GM12872 (cell line): Measurements from ENCODE around the gene PPARA.

Source experiments
- TF ChIP-seq, protein P1 (sequence below): IDR thresholded peaks from 3 replicates; pipeline ENCODE4 v1.5.1; 2011; ENCODE audit warnings: low read depth, mild to moderate bottlenecking, low read length, moderate library complexity; ENCODE audit not compliant: insufficient read depth

Gene PPARA

DNA sequence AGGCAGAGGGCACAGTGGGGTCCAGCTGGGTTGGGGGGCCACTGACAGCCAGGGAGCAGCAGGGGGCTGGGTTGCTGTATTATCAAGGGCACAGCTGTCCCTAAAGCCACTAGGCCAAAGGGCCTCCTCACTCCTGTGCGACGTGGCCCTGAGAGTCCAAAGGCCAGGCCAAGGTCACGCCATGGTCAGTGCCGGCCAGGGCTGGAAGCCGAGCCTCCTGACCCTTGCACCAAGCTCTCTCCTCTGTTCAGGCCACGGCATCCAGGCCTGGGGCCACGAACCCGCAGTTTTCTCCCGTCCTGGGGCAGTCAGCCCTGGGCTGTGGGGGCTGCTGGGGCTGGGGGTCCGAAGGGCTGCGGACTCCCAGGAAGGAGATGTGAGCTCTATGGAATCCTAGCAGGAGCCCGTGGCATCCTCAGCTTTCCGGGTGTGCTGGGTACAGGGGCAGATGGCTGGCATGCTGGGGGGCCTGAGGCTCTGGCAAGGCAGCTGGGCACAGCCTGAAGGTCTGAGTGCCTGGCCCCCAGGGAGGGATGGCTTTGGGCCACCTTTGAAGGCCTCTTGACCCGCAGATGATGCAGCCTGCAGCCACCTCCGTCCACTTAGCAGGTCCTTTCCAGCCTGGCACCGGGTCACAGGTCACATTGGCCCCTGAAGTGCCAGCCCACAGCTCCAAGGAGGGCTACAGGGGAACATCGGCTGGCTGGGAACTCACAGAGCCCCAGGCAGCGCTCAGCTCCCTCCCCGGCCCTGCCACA lies 17.3 kb upstream of the PPARA start:
- TF ChIP-seq, protein P1, sequence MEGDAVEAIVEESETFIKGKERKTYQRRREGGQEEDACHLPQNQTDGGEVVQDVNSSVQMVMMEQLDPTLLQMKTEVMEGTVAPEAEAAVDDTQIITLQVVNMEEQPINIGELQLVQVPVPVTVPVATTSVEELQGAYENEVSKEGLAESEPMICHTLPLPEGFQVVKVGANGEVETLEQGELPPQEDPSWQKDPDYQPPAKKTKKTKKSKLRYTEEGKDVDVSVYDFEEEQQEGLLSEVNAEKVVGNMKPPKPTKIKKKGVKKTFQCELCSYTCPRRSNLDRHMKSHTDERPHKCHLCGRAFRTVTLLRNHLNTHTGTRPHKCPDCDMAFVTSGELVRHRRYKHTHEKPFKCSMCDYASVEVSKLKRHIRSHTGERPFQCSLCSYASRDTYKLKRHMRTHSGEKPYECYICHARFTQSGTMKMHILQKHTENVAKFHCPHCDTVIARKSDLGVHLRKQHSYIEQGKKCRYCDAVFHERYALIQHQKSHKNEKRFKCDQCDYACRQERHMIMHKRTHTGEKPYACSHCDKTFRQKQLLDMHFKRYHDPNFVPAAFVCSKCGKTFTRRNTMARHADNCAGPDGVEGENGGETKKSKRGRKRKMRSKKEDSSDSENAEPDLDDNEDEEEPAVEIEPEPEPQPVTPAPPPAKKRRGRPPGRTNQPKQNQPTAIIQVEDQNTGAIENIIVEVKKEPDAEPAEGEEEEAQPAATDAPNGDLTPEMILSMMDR: no peak

DNA sequence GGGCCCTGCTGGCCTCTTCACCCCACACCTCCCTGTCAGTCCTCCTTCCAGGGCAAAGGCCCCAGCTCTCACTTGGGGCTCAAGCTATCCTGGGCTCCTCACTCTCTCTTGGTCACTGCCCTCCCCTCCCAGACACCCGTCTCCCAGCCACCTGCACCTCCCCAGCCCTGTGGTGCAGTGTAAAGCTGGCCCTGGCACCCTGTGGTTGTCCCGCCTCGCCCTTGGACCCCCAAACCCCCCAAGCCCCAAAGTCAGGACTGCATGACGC lies 16.8 kb upstream of the PPARA start:
- TF ChIP-seq, protein P1: no peak

DNA sequence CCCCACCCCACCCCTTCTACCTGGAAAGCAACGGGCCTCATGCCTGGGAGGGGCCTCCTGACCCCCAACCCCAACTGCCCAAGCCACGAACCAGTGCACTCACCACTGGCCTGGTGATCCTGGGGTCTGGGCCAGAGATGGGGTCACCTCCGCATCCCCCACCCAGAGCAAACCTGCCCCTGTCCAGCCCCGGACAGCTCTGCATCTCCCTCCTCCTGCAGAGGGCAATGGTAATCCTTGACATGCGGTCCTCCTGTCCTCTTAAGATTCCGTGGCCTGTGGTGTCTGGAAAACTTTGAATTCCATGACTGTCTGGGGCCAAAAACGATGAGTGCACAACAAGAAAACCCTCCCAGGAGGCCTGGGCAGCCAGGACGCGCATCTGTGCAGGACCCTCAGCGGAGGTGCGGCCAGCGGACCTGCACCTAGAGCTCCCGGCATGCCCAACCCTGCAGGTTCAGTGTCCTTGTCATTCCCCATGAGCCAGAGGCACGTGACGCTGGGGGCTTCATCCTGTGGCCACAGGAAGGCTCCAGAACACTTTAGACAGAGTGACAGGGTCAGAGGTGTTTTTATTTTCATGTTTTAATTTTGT lies 16.1 kb upstream of the PPARA start:
- TF ChIP-seq, protein P1: no peak

DNA sequence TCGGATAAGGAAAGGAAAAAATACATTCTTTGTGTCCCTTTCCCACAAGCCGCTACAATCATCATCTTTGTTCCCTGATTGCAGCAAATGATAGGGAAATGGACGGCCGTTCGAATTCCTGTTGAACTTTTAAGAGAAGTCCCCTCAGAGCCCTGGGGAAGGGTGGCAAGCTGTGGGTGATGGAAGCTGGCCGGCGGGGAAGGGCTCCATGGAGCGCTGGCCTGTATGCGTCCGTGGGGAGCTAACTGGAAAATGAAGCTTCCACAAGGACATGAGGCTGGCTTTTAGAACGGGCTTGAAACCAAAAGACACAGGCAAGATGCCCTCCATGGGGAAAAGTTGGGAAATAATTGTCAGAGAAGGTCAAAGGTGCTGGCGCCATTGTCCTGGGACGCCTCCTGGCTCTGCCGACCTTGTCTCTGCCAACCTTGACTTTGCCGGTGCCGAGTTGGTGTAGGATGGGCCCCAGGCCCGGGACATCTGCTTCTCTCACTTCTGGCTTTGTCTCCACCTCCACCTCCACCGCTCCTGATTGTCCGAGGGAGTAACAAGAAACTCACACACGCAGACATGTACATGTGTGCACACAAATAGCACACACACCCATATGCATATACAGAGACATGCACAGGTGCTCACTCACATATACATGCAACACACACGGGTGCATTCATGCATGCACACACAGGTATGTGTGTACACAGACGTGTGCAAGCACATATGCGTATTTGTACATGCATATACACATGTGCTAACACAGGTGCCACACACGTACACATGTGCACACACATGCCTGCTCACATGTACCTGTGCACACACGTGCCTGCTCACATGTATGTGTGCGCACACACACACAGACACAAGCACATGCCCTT lies 14.5 kb upstream of the PPARA start:
- TF ChIP-seq, protein P1: no peak

DNA sequence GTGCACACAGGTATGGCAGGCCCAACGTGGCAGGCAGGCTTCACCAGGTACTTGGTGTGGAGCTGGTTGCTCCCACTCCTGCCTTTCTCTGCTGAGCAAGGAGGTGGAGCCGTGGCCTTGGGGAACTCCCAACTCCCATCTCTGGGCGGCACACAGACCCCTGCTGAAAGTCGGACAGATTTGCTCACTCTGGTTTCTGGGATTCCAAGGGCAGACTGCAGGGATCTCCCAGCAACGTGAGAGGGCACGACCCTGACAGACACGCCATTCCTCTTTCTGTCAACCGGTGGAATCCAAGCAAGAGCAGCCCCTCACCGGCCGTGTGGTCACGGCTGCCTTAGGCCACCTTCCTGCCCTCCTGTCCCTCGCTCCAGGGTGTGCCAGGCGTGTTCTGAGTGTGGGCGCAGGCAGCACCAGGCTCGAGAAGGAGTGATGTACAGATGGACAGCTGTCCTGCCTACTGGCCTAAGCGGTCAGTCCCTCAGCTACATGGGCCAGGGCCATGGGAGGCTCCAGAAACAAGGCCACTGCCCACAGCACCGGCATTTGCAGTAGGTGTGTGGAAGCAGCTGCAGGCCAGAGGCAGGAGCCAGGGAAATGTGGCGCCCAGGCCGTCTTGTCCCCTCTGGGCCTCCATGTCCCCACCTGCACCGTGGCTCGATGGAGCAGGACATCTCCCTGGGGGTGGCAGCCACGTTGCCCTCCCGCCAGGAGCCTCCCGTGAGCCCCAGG lies 13.7 kb upstream of the PPARA start:
- TF ChIP-seq, protein P1: no peak

DNA sequence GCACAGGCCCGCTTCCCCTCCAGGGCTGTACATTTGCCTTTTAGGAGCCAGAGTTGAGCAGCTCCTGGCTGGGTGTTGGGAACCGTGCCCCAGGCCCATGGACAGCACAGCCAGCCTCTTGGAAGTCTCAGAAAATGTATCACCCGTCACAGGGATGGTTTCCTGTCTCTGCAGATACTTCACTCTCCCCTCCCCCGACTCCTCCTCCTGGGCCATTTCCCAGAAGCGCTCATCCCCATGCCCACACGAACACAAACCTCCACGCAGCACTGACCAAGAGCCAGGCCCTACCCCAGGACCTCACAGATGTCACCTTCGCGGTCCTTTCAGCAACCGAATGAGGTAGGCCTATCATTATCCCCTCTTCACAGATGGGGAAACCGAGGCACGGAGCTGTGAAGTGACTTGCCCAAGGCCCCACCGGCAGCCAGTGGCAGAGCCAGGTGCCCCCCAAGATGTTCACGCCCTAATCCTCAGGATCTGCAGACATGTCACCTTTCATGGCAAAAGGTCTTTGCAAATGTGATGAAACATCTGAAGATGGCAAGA lies 13.0 kb upstream of the PPARA start:
- TF ChIP-seq, protein P1: no peak
